ENCODE measurements around the gene ACSL1. TPM values are rescaled to one million over a fixed set of nuclear protein-coding genes. Genes with fewer than 3 reads are reported as not detected.
A peak's percentile ranks its signal among the peaks of the same experiment; 100 is the strongest.

Gene ACSL1
- total and polyA plus RNA-seq, 8 donors, result 42.8 to 1,170 (median 51.3) TPM

- TF ChIP-seq POLR2A (IDR thresholded peaks at IDR 0.05) (no peak), POLR2AphosphoS5 (IDR thresholded peaks at IDR 0.05) (no peak), EP300 (IDR thresholded peaks at IDR 0.05) (no peak), CTCF (IDR thresholded peaks at IDR 0.05) (no peak)
- Histone ChIP-seq H3K9me3 (no peaks in the 10 kb centered on the region), H3K4me1 (peaks cover 11 to 46% (median 24%) of the 10 kb centered on the region in 4 donors), H3K36me3 (peaks cover 0 to 37% (median 25%) of the 10 kb centered on the region in 4 donors), H3K27ac (no peak overlapping the region), H3K4me3 (no peak overlapping the region), H3K27me3 (no peaks in the 10 kb centered on the region)
- intact Hi-C loops (cut with DNase I; ENCODE audit: low total_unique reads), result no loop called here
- DNase-seq, result no peak
- WGBS, 5 donors, result 84 to 92% (median 89%) methylated on average over 7 of the region's 7 CpGs
These were observed 27.3 kb downstream of the ACSL1 start for GRCh38 chr4:184798504-184798903.

- H3K27me3 ChIP-seq, result no peaks in the 10 kb centered on the region
- H3K27ac ChIP-seq, result peak overlapping the region in 2 of 5 donors; percentile 16 to 79
- no peak overlapping the region for H3K4me3 ChIP-seq
- H3K4me1 ChIP-seq, result peaks cover 11 to 49% (median 13%) of the 10 kb centered on the region in 4 donors
- 86 to 94% (median 92%) methylated on average over 9 of the region's 9 CpGs for WGBS, 5 donors
- H3K36me3 ChIP-seq, result peaks cover 0 to 35% (median 19%) of the 10 kb centered on the region in 4 donors
- intact Hi-C loops (cut with DNase I; ENCODE audit: low total_unique reads), result no loop called here
- no peak for DNase-seq
- no peaks in the 10 kb centered on the region for H3K9me3 ChIP-seq
- no peak for TF ChIP-seq POLR2AphosphoS5 (IDR thresholded peaks at IDR 0.05)
- no peak for TF ChIP-seq CTCF (IDR thresholded peaks at IDR 0.05)
- TF ChIP-seq POLR2A (IDR thresholded peaks at IDR 0.05), result no peak
- no peak for TF ChIP-seq EP300 (IDR thresholded peaks at IDR 0.05)
These were observed 28.9 kb downstream of the ACSL1 start for GRCh38 chr4:184796906-184797305.

GRCh38 chr4:184795214-184795844 is 30.4 kb downstream of the ACSL1 start:
- Histone ChIP-seq H3K27ac (peak overlapping the region; percentile 62 to 89 (median 79)), H3K4me3 (no peak overlapping the region), H3K36me3 (peaks cover 0 to 39% (median 12%) of the 10 kb centered on the region in 4 donors), H3K27me3 (no peaks in the 10 kb centered on the region), H3K9me3 (no peaks in the 10 kb centered on the region), H3K4me1 (peaks cover 11 to 43% (median 13%) of the 10 kb centered on the region in 4 donors)
- WGBS, 5 donors, result 30 to 49% (median 37%) methylated on average over 9 of the region's 9 CpGs
- peak in 1 of 3 donors; percentile 21 for TF ChIP-seq POLR2AphosphoS5 (IDR thresholded peaks at IDR 0.05)
- no peak for TF ChIP-seq CTCF (IDR thresholded peaks at IDR 0.05)
- DNase-seq, result peak in 1 of 2 donors; percentile 61
- intact Hi-C loops (cut with DNase I; ENCODE audit: low total_unique reads), result no loop called here

- DNase-seq, result no peak
These were observed 31.3 kb downstream of the ACSL1 start for GRCh38 chr4:184794470-184794869.

More at GRCh38 chr4:184794470-184794869, 31.3 kb downstream of the ACSL1 start:
- Histone ChIP-seq H3K36me3 (peaks cover 0 to 40% (median 10%) of the 10 kb centered on the region in 4 donors), H3K4me3 (no peak overlapping the region), H3K27me3 (no peaks in the 10 kb centered on the region), H3K4me1 (peaks cover 11 to 43% (median 13%) of the 10 kb centered on the region in 4 donors), H3K9me3 (no peaks in the 10 kb centered on the region), H3K27ac (peak overlapping the region in 4 of 5 donors; percentile 63 to 80 (median 76))
- TF ChIP-seq CTCF (IDR thresholded peaks at IDR 0.05) (no peak), EP300 (IDR thresholded peaks at IDR 0.05) (no peak), POLR2AphosphoS5 (IDR thresholded peaks at IDR 0.05) (no peak), POLR2A (IDR thresholded peaks at IDR 0.05) (no peak)
- intact Hi-C loops (cut with DNase I; ENCODE audit: low total_unique reads), result no loop called here
- 89 to 98% (median 92%) methylated on average over 5 of the region's 5 CpGs for WGBS, 5 donors

Measured in stomach (tissue), 9 donors.